Activated naive CD8-positive, alpha-beta T cell treated with anti-CD3 and anti-CD28 coated beads, Interleukin-2, amount 10 ng/mL, durations not matched to agents 7 days and 5 days (primary cell): Measurements from ENCODE around the gene HLA-E. TPM values are rescaled to one million over a fixed set of nuclear protein-coding genes. Genes with fewer than 3 reads are reported as not detected.
A peak's percentile ranks its signal among the peaks of the same experiment; 100 is the strongest.
"Not testable (repeated sequence)": the region's sequence is repeated elsewhere in the genome, so short reads cannot be mapped to it uniquely, and the experiment has no call there.

Source experiments
- ATAC-seq: fragments of 150-1000 bp; cut with Tn5 transposase; one replicate; pipeline ENCODE4 v1.10.0; 2021; ENCODE audit warnings: low read depth, moderate library complexity
- POLR2A ChIA-PET: fragments of 350-600 bp; sonication (Branson Sonifier 250); formaldehyde crosslinking; loops from one replicate; lab custom pipeline; 2021; ENCODE audit warnings: antibody characterized with exemption; lab: Charles Lee
- DNase-seq: peaks from one replicate; pipeline ENCODE4 v3.0.0; 2021
- H3K27ac Mint-ChIP-seq: one replicate; pipeline ENCODE4 v1.8.0; 2022; ENCODE audit warnings: mild to moderate bottlenecking, mixed read lengths
- H3K27me3 Mint-ChIP-seq: one replicate; pipeline ENCODE4 v1.8.0; 2022; ENCODE audit warnings: mild to moderate bottlenecking, moderate library complexity, mixed read lengths
- H3K36me3 Mint-ChIP-seq: one replicate; pipeline ENCODE4 v1.8.0; 2021; ENCODE audit warnings: mild to moderate bottlenecking, mixed read lengths
- H3K4me1 Mint-ChIP-seq: one replicate; pipeline ENCODE4 v1.8.0; 2021; ENCODE audit warnings: mixed read lengths
- H3K4me3 Mint-ChIP-seq: one replicate; pipeline ENCODE4 v1.8.0; 2022; ENCODE audit warnings: mild to moderate bottlenecking, moderate library complexity, mixed read lengths
- H3K9me3 Mint-ChIP-seq: one replicate; pipeline ENCODE4 v1.8.0; 2021; ENCODE audit warnings: mixed read lengths
- total RNA-seq, 2 experiments: library from RNA; stranded (reverse); gene quantifications; one replicate each; pipeline ENCODE4 v1.2.3, GENCODE V29; 2021

Gene HLA-E
- total RNA-seq, 2 experiments from 2014 or later, result 957 to 962 TPM

DNA sequence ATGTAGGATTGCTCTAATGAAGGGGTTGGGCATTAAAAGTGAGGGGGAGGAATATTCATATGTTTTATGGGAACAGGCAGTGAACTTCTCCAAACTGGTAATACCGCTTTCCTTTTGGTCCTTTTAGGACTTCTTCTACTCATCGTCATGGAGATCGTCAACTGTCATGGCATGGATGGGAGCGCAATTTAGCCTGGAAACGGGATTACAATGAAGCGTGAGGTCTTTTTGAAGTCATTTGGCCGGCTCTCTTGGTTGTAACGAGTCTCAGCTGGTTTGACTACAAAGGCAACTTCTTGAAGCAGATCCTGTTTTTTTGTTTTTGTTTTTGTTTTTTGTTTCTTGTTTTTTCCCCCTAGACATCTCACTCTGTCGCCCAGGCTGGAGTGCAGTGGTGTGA is 1.4 kb upstream of the HLA-E start:
- H3K4me1 Mint-ChIP-seq, result peaks cover 29% of the 10 kb centered on the region
- POLR2A ChIA-PET, result interaction anchor here (0.5 to 1.3 kb wide), 6 partner anchors 17 to 56 kb away, joined by 3 to 6 read pairs (median 4); no protein-coding TSS in a partner anchor
- peak overlapping the region; percentile 67 for H3K4me3 Mint-ChIP-seq
- peaks cover 35% of the 10 kb centered on the region for H3K36me3 Mint-ChIP-seq
- peaks cover 8% of the 10 kb centered on the region for H3K27me3 Mint-ChIP-seq
- peak overlapping the region; percentile 85 for H3K27ac Mint-ChIP-seq
- DNase-seq, result no peak
- peaks cover 1% of the 10 kb centered on the region for H3K9me3 Mint-ChIP-seq
- no peak for ATAC-seq

DNA sequence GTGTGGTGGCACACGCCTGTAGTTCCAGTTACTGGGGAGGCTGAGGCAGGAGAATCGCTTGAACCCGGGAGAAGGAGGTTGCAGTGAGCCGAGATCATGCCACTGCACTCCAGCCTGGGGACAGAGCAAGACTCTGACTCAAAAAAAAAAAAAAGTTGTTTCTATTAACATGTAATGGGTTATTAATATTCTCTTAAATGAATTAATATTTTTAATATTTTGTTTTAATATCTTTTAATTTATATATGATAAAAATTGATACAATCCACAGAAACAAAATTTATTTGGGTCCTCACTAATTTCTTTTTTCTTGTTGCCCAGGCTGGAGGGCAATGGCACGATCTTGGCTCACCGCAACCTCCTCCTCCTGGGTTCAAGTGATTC is 620 bp upstream of the HLA-E start:
- not testable (repeated sequence) for DNase-seq, H3K27me3 Mint-ChIP-seq, ATAC-seq, H3K9me3 Mint-ChIP-seq
- H3K4me1 Mint-ChIP-seq, result peaks cover 34% of the 10 kb centered on the region
- peaks cover 40% of the 10 kb centered on the region for H3K36me3 Mint-ChIP-seq
- H3K27ac Mint-ChIP-seq, result peak overlapping the region; percentile 99
- POLR2A ChIA-PET, result interaction anchor here (1.3 kb wide), 1 partner anchor 55 kb away, joined by 3 read pairs; no protein-coding TSS in a partner anchor
- H3K4me3 Mint-ChIP-seq, result peak overlapping the region; percentile 99

DNA sequence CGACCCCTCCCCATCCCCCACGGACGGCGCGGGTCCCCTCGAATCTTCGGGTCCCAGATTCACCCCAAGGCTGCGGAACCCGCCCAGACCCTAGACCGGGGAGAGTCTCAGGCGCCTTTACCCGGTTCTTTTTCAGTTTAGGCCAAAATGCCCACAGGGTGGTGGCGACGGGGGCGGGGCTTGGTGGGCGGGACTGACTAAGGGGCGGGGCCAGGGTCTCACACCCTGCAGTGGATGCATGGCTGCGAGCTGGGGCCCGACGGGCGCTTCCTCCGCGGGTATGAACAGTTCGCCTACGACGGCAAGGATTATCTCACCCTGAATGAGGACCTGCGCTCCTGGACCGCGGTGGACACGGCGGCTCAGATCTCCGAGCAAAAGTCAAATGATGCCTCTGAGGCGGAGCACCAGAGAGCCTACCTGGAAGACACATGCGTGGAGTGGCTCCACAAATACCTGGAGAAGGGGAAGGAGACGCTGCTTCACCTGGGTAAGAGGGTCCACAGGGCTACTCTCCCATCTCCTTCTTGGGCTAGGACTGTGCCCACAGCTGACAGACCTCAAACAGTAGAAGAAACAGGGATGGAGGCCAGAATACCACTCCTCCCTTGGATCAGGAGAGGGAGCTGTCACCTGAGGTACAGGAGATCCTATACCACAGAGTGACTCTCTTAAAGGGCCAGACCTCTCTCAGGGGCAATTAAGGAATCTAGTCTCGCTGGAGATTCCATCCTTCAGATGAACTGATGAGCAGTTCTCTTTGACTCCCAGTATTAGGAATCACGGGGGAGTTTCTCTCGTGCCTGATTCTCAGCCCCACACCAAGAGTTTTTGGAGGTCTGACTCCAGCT is 942 bp downstream of the HLA-E start:
- H3K27ac Mint-ChIP-seq, result peak overlapping the region; percentile 99
- peak; percentile 83 for DNase-seq
- no peaks in the 10 kb centered on the region for H3K27me3 Mint-ChIP-seq
- peaks cover 49% of the 10 kb centered on the region for H3K4me1 Mint-ChIP-seq
- peak; percentile 45 for ATAC-seq
- peaks cover 47% of the 10 kb centered on the region for H3K36me3 Mint-ChIP-seq
- POLR2A ChIA-PET, result interaction anchor here (0.7 to 8.4 kb wide), 18 partner anchors 8 to 277 kb away, joined by 3 to 286 read pairs (median 6); partner anchors contain the start of genes ABCF1, MDC1, MRPS18B and PPP1R10
- peaks cover 1% of the 10 kb centered on the region for H3K9me3 Mint-ChIP-seq
- peak overlapping the region; percentile 99 for H3K4me3 Mint-ChIP-seq

DNA sequence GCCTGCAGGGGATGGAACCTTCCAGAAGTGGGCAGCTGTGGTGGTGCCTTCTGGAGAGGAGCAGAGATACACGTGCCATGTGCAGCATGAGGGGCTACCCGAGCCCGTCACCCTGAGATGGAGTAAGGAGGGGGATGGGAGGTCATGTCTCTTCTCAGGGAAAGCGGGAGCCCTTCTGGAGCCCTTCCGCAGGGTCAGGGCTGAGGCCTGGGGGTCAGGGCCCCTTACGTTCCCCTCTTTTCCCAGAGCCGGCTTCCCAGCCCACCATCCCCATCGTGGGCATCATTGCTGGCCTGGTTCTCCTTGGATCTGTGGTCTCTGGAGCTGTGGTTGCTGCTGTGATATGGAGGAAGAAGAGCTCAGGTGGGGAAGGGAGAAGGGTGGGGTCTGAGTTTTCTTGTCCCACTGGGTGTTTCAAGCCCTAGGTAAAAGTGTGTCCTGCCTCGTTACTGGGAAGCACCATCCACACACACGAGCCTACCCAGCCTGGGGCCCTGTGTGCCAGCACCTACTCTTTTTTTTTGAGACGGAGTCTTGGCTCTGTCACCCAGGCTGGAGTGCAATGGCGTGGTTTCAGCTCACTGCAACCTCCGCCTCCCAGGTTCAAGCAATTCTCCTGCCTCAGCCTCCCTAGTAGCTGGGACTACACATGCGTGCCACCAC is 2.1 kb downstream of the HLA-E start:
- Mint-ChIP-seq H3K4me1 (peaks cover 55% of the 10 kb centered on the region), H3K36me3 (peaks cover 47% of the 10 kb centered on the region), H3K4me3 (peak overlapping the region; percentile 99), H3K27ac (peak overlapping the region; percentile 99)
- not testable (repeated sequence) for ATAC-seq, H3K27me3 Mint-ChIP-seq, DNase-seq, H3K9me3 Mint-ChIP-seq
- POLR2A ChIA-PET, result interaction anchor here (1.0 to 8.4 kb wide), 11 partner anchors 9 to 278 kb away, joined by 3 to 286 read pairs (median 8); partner anchors contain the start of genes MDC1, MRPS18B, PPP1R10 and TRIM26

DNA sequence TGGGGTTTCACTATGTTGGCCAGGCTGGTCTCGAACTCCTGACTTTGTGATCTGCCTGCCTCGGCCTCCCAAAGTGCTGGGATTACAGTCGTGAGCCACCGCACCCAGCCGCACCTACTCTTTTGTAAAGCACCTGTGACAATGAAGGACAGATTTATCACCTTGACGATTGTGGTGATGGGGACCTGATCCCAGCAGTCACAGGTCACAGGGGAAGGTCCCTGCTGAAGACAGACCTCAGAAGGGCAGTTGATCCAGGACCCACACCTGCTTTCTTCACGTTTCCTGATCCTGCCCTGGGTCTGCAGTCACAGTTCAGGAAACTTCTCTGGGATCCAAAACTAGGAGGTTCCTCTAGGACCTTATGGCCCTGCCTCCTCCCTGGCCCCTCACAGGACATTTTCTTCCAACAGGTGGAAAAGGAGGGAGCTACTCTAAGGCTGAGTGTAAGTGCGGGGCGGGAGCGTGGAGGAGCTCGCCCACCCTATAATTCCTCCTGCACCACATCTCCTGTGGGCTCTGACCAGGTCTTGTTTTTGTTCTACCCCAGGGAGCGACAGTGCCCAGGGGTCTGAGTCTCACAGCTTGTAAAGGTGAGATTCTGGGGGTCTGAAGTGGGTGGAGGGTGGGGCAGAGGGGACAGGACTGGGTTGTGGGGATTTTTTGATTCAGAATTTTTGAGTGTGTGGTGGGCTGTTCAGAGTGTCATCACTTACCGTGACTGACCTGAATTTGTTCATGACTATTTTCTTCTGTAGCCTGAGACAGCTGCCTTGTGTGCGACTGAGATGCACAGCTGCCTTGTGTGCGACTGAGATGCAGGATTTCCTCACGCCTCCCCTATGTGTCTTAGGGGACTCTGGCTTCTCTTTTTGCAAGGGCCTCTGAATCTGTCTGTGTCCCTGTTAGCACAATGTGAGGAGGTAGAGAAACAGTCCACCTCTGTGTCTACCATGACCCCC is 3.0 kb downstream of the HLA-E start:
- no peak for ATAC-seq

DNA sequence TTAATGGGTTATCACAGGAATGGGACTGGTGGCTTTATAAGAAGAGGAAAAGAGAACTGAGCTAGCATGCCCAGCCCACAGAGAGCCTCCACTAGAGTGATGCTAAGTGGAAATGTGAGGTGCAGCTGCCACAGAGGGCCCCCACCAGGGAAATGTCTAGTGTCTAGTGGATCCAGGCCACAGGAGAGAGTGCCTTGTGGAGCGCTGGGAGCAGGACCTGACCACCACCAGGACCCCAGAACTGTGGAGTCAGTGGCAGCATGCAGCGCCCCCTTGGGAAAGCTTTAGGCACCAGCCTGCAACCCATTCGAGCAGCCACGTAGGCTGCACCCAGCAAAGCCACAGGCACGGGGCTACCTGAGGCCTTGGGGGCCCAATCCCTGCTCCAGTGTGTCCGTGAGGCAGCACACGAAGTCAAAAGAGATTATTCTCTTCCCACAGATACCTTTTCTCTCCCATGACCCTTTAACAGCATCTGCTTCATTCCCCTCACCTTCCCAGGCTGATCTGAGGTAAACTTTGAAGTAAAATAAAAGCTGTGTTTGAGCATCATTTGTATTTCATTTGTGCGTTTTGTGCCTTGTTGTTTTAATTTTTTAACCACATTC is 4.4 kb downstream of the HLA-E start:
- Mint-ChIP-seq H3K27me3 (no peaks in the 10 kb centered on the region), H3K27ac (peak overlapping the region; percentile 79), H3K4me3 (peak overlapping the region; percentile 99), H3K36me3 (peaks cover 46% of the 10 kb centered on the region), H3K4me1 (peaks cover 59% of the 10 kb centered on the region), H3K9me3 (peaks cover 1% of the 10 kb centered on the region)
- peak; percentile 65 for DNase-seq
- ATAC-seq, result peak; percentile 1
- POLR2A ChIA-PET, result interaction anchor here (0.9 to 8.4 kb wide), 11 partner anchors 8 to 179 kb away, joined by 3 to 286 read pairs (median 4); partner anchors contain the start of genes ABCF1, DHX16 and PRR3

More for the DNA sequence above, 3.0 kb downstream of the HLA-E start:
- Mint-ChIP-seq H3K27ac (peak overlapping the region; percentile 99), H3K4me3 (peak overlapping the region; percentile 99), H3K9me3 (peaks cover 1% of the 10 kb centered on the region), H3K4me1 (peaks cover 61% of the 10 kb centered on the region), H3K36me3 (peaks cover 47% of the 10 kb centered on the region), H3K27me3 (no peaks in the 10 kb centered on the region)
- DNase-seq, result no peak
- POLR2A ChIA-PET, result interaction anchor here (0.6 to 8.4 kb wide), 14 partner anchors 9 to 189 kb away, joined by 3 to 286 read pairs (median 6); partner anchors contain the start of genes MRPS18B, PPP1R10 and PRR3

DNA sequence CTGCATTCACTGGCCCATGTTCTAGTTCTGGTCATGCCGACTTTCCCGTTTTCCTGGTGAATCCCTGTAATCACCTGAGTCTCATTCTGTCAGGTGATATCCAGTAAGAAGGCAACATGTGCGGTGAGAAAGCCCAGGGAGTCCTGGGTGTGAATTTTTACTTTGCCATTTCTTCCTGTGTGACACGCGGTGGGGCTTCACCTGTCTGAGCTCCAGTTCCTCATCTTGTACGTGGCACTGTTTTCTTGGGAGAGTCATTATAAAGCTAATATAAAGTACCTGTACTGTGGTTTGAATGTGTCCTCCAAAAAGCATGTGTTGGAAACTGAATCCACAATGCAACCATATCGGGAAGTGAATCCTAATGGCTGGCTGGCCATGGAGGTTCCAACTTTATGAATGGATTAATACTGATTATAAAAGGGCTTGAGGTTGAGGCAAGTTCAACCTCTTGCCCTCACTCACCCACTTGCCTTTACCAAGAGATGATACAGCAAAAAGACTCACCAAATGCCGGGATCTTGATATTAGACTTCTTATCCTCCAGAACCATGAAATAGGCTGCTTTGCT is 5.1 kb downstream of the HLA-E start:
- POLR2A ChIA-PET, result interaction anchor here (0.9 to 8.4 kb wide), 7 partner anchors 10 to 178 kb away, joined by 3 to 286 read pairs (median 40); partner anchors contain the start of genes ABCF1 and DHX16
- H3K36me3 Mint-ChIP-seq, result peaks cover 42% of the 10 kb centered on the region

DNA sequence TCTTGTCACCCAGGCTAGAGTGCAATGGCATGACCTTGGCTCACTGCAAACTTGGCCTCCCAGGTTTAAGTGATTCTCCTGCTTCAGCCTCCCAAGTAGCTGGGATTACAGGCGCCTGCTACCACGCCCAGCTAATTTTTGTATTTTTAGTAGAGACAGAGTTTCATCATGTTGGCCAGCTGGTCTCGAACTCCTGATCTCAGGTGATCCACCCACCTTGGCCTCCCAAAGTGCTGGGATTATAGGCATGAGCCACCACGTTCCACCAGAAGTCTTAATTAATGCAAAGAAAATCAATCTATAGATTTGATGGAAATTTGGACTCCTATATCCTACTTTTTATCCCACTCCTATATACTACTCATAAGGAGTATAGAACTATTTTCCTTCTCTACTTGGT is 5.8 kb downstream of the HLA-E start:
- Mint-ChIP-seq H3K4me1 (peaks cover 58% of the 10 kb centered on the region), H3K27ac (peak overlapping the region; percentile 20), H3K36me3 (peaks cover 41% of the 10 kb centered on the region)
- not testable (repeated sequence) for H3K4me3 Mint-ChIP-seq, ATAC-seq, DNase-seq, H3K9me3 Mint-ChIP-seq, H3K27me3 Mint-ChIP-seq
- POLR2A ChIA-PET, result interaction anchor here (6.0 to 8.4 kb wide), 3 partner anchors 10 to 35 kb away, joined by 40 to 286 read pairs (median 124); no protein-coding TSS in a partner anchor

More for the DNA sequence above, 5.1 kb downstream of the HLA-E start:
- ATAC-seq (no peak), DNase-seq (no peak)
- peaks cover 55% of the 10 kb centered on the region for H3K4me1 Mint-ChIP-seq
- no peaks in the 10 kb centered on the region for H3K27me3 Mint-ChIP-seq
- no peaks in the 10 kb centered on the region for H3K9me3 Mint-ChIP-seq
- peak overlapping the region; percentile 99 for H3K4me3 Mint-ChIP-seq
- peak overlapping the region; percentile 79 for H3K27ac Mint-ChIP-seq

DNA sequence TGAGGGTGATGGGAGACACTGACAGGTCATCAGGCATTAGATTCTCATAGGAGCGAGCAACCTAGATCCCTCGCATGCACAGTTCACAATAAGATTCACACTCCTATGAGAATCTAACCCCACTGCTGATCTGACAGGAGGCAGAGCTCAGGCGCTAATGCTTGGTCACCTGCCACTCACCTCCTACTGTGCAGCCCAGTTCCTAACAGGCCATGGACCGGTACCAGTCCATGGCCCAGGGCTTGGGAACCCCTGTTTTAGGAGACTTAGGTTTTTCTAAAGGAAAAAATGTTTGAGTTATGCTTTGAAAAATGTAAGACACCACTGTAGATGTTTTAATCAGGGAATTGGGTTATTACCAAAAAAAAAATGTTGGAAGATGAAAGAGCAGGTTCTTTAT is 6.7 kb downstream of the HLA-E start:
- no peaks in the 10 kb centered on the region for H3K27me3 Mint-ChIP-seq
- H3K36me3 Mint-ChIP-seq, result peaks cover 31% of the 10 kb centered on the region
- DNase-seq, result no peak
- POLR2A ChIA-PET, result interaction anchor here (1.0 to 8.4 kb wide), 3 partner anchors 17 to 283 kb away, joined by 3 to 286 read pairs (median 124); partner anchors contain the start of gene TRIM26
- H3K4me3 Mint-ChIP-seq, result no peak overlapping the region
- H3K9me3 Mint-ChIP-seq, result no peaks in the 10 kb centered on the region
- ATAC-seq, result no peak
- no peak overlapping the region for H3K27ac Mint-ChIP-seq
- H3K4me1 Mint-ChIP-seq, result peaks cover 66% of the 10 kb centered on the region

DNA sequence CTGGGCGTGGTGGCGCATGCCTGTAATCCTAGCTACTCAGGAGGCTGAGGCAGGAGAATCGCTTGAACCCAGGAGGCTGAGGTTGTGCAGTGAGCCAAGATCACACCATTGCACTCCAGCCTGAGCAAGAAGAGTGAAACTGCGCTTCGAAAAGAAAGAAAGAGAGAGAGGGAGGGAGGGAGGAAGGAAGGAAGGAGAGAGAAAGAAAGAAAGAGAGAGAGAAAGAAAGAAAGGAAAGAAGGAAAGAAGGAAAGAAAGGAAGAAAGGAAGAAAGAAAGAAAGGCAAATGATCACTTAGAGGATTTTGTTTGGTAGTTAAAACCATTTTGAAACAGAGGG is 7.9 kb downstream of the HLA-E start:
- H3K27ac Mint-ChIP-seq, DNase-seq, ATAC-seq, H3K4me3 Mint-ChIP-seq, H3K9me3 Mint-ChIP-seq, H3K27me3 Mint-ChIP-seq: not testable (repeated sequence)
- POLR2A ChIA-PET, result interaction anchor here (1.4 to 8.4 kb wide), 2 partner anchors 16 to 58 kb away, joined by 3 to 286 read pairs; no protein-coding TSS in a partner anchor
- Mint-ChIP-seq H3K36me3 (peaks cover 19% of the 10 kb centered on the region), H3K4me1 (peaks cover 57% of the 10 kb centered on the region)

DNA sequence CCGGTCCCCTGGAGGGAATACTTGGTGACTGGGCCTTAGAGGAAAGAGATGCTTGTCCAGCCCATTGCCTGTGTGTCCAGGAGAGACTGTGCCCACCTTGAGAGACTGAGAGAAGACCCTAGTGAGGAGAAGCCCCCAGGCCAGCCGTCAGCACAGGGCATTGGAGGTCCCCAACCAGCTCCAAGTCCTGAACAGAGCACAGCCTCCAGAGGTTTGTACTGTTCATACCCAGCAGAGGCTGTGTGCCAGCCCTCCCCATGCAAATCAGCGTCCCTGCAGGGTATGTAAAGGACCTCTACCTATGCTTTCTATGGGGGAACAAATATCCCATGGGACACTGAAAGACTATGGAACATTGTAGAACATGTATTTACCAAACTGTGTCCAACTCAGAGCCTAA is 8.4 kb downstream of the HLA-E start:
- Mint-ChIP-seq H3K9me3 (no peaks in the 10 kb centered on the region), H3K4me3 (no peak overlapping the region), H3K27me3 (no peaks in the 10 kb centered on the region), H3K36me3 (peaks cover 14% of the 10 kb centered on the region), H3K27ac (no peak overlapping the region), H3K4me1 (peaks cover 52% of the 10 kb centered on the region)
- no peak for DNase-seq
- POLR2A ChIA-PET, result interaction anchor here (1.4 to 8.4 kb wide), 2 partner anchors 16 to 57 kb away, joined by 3 to 286 read pairs; no protein-coding TSS in a partner anchor
- ATAC-seq, result no peak
